K562 (cell line): Measurements from ENCODE around the gene PAX2. TPM values are rescaled to one million over a fixed set of nuclear protein-coding genes. Genes with fewer than 3 reads are reported as not detected.

Experiments
- ATAC-seq: fragments of 200-7000 bp; cut with Tn5 transposase; 3 replicates; pipeline ENCODE4 v1.9.1; 2020; ENCODE audit warnings: moderate library complexity
- BruUV-seq: library from RNA; stranded (reverse); fragments of 400-500 nt; replicated peaks from 2 replicates; lab custom pipeline; 2021; lab: Mats Ljungman, UMichigan
- CTCF ChIA-PET: fragments of 300-600 bp; formaldehyde crosslinking; extraction: SDS; loops from one replicate; lab custom pipeline; 2021; ENCODE audit warnings: low intra/inter-chr PET ratio; lab: Yijun Ruan, JAX
- POLR2A ChIA-PET: fragments of 300-600, 350-650 bp; sonication (Branson Sonifier 250); formaldehyde crosslinking; extraction: SDS; loops from one replicate; lab custom pipeline; 2021; ENCODE audit warnings: antibody characterized with exemption, inconsistent platforms; lab: Yijun Ruan, JAX
- DNase-seq, 4 experiments: peaks; one replicate each; pipeline versions ENCODE4 v3.0.0 to v3.0.0-alpha.2; 2011 to 2018; ENCODE audit warnings: low spot score in 3 of 4, mixed read lengths in 3 of 4; ENCODE audit errors: extremely low read depth in 1 of 4
- FAIRE-seq: peaks from 2 replicates; lab custom pipeline; 2011; peaks lifted over from hg19 to GRCh38; lab: Jason Lieb, UNC
- H2AFZ ChIP-seq: 2 replicates; pipeline ENCODE4 v1.6.0; 2011; ENCODE audit warnings: low read depth, low read length, control low read depth, inconsistent platforms
- H3K27ac ChIP-seq: fragments of 200-600 bp; 3 replicates; pipeline ENCODE4 v1.8.0; 2011; ENCODE audit warnings: low read depth, mild to moderate bottlenecking, control low read depth, inconsistent platforms, low read length, moderate library complexity, mixed read lengths; ENCODE audit errors: extremely low read depth
- H3K27me3 ChIP-seq, 2 experiments: fragments of 300-600 bp in 1 of 2; 2 replicates in 1 of 2; 3 replicates in 1 of 2; pipeline versions ENCODE4 v1.6.0 to v1.8.0; 2011; ENCODE audit warnings: inconsistent platforms in 2 of 2, low read length in 2 of 2, mild to moderate bottlenecking in 1 of 2, mixed read lengths in 1 of 2, moderate library complexity in 1 of 2; ENCODE audit not compliant: control insufficient read depth in 2 of 2, insufficient read depth in 2 of 2
- H3K36me3 ChIP-seq: fragments of 300-600 bp; 3 replicates; pipeline ENCODE4 v1.8.0; 2011; ENCODE audit warnings: mild to moderate bottlenecking, low read length, inconsistent platforms; ENCODE audit not compliant: control insufficient read depth, insufficient read depth
- H3K4me1 ChIP-seq, 2 experiments: fragments of 200-600 bp in 1 of 2; replicated peaks in 1 of 2; 2 replicates in 1 of 2; 3 replicates in 1 of 2; pipeline versions ENCODE4 v1.5.1 to v1.8.0; 2011; ENCODE audit warnings: inconsistent platforms in 2 of 2, low read length in 2 of 2, mild to moderate bottlenecking in 1 of 2, mixed read lengths in 1 of 2, moderate library complexity in 1 of 2; ENCODE audit not compliant: control insufficient read depth in 2 of 2, insufficient read depth in 2 of 2
- H3K4me2 ChIP-seq: 2 replicates; pipeline ENCODE4 v1.6.1; 2011; ENCODE audit warnings: low read length, control low read depth, inconsistent platforms, mixed read lengths; ENCODE audit not compliant: insufficient read depth
- H3K4me3 ChIP-seq: fragments of 200-600 bp; sonication (generic), shearing (Covaris generic); 2 replicates; pipeline ENCODE4 v1.5.1; 2016; ENCODE audit warnings: control low read depth, inconsistent platforms
- H3K79me2 ChIP-seq: fragments of 200-600 bp; 3 replicates; pipeline ENCODE4 v1.8.0; 2011; ENCODE audit warnings: low read length, inconsistent platforms; ENCODE audit not compliant: control insufficient read depth, insufficient read depth
- H3K9ac ChIP-seq, 2 experiments: 2 replicates each; pipeline versions ENCODE4 v1.6.0 to v1.6.1; 2011; ENCODE audit warnings: low read depth in 2 of 2, low read length in 2 of 2, control low read depth in 1 of 2, inconsistent platforms in 1 of 2, mild to moderate bottlenecking in 1 of 2, mixed read lengths in 1 of 2; ENCODE audit not compliant: insufficient read depth in 1 of 2
- H3K9me1 ChIP-seq: one replicate; pipeline ENCODE4 v1.6.0; 2011; ENCODE audit warnings: inconsistent platforms, mild to moderate bottlenecking, low read length, moderate library complexity; ENCODE audit not compliant: control insufficient read depth, insufficient read depth
- H3K9me3 ChIP-seq: replicated peaks from 2 replicates; pipeline ENCODE4 v1.5.1; 2011; ENCODE audit warnings: low read depth, low read length, inconsistent platforms; ENCODE audit not compliant: control insufficient read depth, insufficient read depth
- H4K20me1 ChIP-seq: replicated peaks from 2 replicates; pipeline ENCODE4 v1.6.1; 2011; ENCODE audit warnings: low read length, inconsistent platforms, mixed read lengths; ENCODE audit not compliant: control insufficient read depth, insufficient read depth
- E2F5 ChIP-seq: sonication (generic); formaldehyde crosslinking; IDR thresholded peaks from 2 replicates; pipeline ENCODE4 v1.8.0; 2022; ENCODE audit warnings: mild to moderate bottlenecking, missing genetic modification reagents
- POLR2B ChIP-seq: fragments of 450-650 bp; IDR thresholded peaks from 2 replicates; pipeline ENCODE4 v1.6.1; 2018; ENCODE audit warnings: low read depth; ENCODE audit not compliant: partially characterized antibody
- SETDB1 ChIP-seq: IDR thresholded peaks from one replicate; pipeline ENCODE4 v1.6.1; 2012; ENCODE audit warnings: low read length, control low read depth, inconsistent platforms
- TEAD1 ChIP-seq, 2 experiments: fragments of 450-650 bp in 1 of 2; sonication (generic) in 1 of 2; formaldehyde crosslinking; IDR thresholded peaks; 2 replicates each; pipeline versions ENCODE4 v1.4.0 to v1.8.0; 2020 to 2022; ENCODE audit warnings: mild to moderate bottlenecking in 2 of 2, missing genetic modification reagents in 1 of 2
- TFAP4 ChIP-seq: sonication (generic); formaldehyde crosslinking; IDR thresholded peaks from 2 replicates; pipeline ENCODE4 v1.8.0; 2022; ENCODE audit warnings: missing genetic modification reagents, mild to moderate bottlenecking, moderate library complexity, borderline replicate concordance
- ZBTB8A ChIP-seq: fragments of 450-650 bp; IDR thresholded peaks from 2 replicates; pipeline ENCODE4 v1.6.1; 2018; ENCODE audit warnings: mild to moderate bottlenecking, moderate library complexity; ENCODE audit not compliant: partially characterized antibody
- ZNF408 ChIP-seq: fragments of 250-450 bp; sonication (Bioruptor Pico); IDR thresholded peaks from 2 replicates; pipeline ENCODE4 v1.4.0; 2020; ENCODE audit warnings: low read depth, mild to moderate bottlenecking, moderate library complexity
- ZZZ3 ChIP-seq: fragments of 450-650 bp; IDR thresholded peaks from 2 replicates; pipeline ENCODE4 v1.6.1; 2016; ENCODE audit warnings: antibody characterized with exemption, mild to moderate bottlenecking, moderate library complexity
- WGBS: fragments of 100-300 bp; shearing (Covaris generic); methylation state at CpG from one replicate; pipeline ENCODE4 v1.1.6; 2016; ENCODE audit warnings: low coverage, mixed read lengths; ENCODE audit not compliant: insufficient coverage; ENCODE audit errors: missing lambda C conversion rate; 5-methylcytosine and 5-hydroxymethylcytosine counted together
- in situ Hi-C: fragments of 300-500 bp; cut with MboI; formaldehyde crosslinking; loops from 4 replicates; pipeline ENCODE4 v1.15.0; 2018; ENCODE audit warnings: inconsistent platforms, mixed read lengths
- intact Hi-C: fragments of 100-400 bp; cut with micrococcal nuclease; formaldehyde crosslinking; loops from 2 replicates; pipeline ENCODE4 v1.14.2; 2022
- polyA plus RNA-seq, 8 experiments: library from polyadenylated mRNA; depleted of rRNA in 4 of 8; stranded (reverse) in 5 of 8; unstranded in 3 of 8; fragments of >200 nt; fragmentation: Nextera tagmentation in 2 of 8; fragmentation: Illumina TruSeq in 1 of 8; extraction: Ambion mirVana in 2 of 8; extraction: Trizol in 1 of 8; gene quantifications; 2 replicates each; pipeline versions ENCODE4 v1.2.1 to v1.2.3, GENCODE V29; 2011 to 2014; ENCODE audit warnings: inconsistent platforms in 1 of 8, missing spikeins in 1 of 8
- total RNA-seq, 7 experiments: library from RNA; depleted of rRNA in 6 of 7; stranded (reverse); fragments of >200 nt in 6 of 7; fragmentation: Illumina TruSeq in 2 of 7; extraction: Trizol in 2 of 7; gene quantifications; 2 replicates each; pipeline versions ENCODE4 v1.2.1 to v1.2.3, GENCODE V29; 2011 to 2021; ENCODE audit warnings: low replicate concordance in 1 of 7
- TF ChIP-seq, protein P1 (sequence below): fragments of 450-650 bp; IDR thresholded peaks from 2 replicates; pipeline ENCODE4 v1.6.1; 2017; ENCODE audit warnings: mild to moderate bottlenecking, moderate library complexity
- TF ChIP-seq, protein P2 (sequence below): fragments of 450-650 bp; IDR thresholded peaks from 2 replicates; pipeline ENCODE4 v1.6.1; 2017; ENCODE audit warnings: antibody characterized with exemption

Gene PAX2
- total and polyA plus RNA-seq, 9 of the 15 experiments (the other 6 are each of a cell fraction or from before 2014, with no cell fraction given) = not detected

GRCh38 chr10:100810091-100810834, 64.9 kb downstream of the PAX2 start (continued):
- TF ChIP-seq, protein P1, sequence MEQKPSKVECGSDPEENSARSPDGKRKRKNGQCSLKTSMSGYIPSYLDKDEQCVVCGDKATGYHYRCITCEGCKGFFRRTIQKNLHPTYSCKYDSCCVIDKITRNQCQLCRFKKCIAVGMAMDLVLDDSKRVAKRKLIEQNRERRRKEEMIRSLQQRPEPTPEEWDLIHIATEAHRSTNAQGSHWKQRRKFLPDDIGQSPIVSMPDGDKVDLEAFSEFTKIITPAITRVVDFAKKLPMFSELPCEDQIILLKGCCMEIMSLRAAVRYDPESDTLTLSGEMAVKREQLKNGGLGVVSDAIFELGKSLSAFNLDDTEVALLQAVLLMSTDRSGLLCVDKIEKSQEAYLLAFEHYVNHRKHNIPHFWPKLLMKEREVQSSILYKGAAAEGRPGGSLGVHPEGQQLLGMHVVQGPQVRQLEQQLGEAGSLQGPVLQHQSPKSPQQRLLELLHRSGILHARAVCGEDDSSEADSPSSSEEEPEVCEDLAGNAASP = no peak
- TF ChIP-seq ZZZ3 (no peak), POLR2B (no peak), ZNF408 (CRISPR knock-in tag) (no peak), ZBTB8A (no peak)

DNA sequence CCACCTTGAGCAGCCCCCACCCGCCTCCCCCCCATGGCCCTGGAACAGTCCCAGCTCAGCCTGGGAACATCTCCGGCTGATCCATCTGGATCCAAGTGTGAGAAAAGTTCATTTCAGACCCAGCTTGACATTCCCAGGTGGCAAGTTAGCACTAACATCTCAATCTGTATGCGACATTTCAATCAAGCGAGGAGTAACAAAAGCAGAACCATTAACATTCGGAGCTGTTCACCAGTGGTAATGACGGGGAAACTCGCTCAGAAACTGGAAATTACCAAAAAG, 65.4 kb downstream of the PAX2 start:
- 0% methylated on average over 7 of the region's 7 CpGs for WGBS
- H3K27me3 ChIP-seq = peaks cover 9 to 72% of the 10 kb centered on the region in 2 experiments; a peak in 4 of 5 replicates
- CTCF ChIA-PET = no interaction called here
- no peaks in the 10 kb centered on the region for H3K9me1 ChIP-seq
- H2AFZ ChIP-seq = no peak overlapping the region
- no peaks in the 10 kb centered on the region for H3K79me2 ChIP-seq
- FAIRE-seq (no peak), ATAC-seq (no peak), DNase-seq (no peak)
- no peaks in the 10 kb centered on the region for H3K36me3 ChIP-seq
- in situ Hi-C loops = no loop called here
- no peak overlapping the region for H3K4me2 ChIP-seq
- no peaks in the 10 kb centered on the region for H4K20me1 ChIP-seq
- no peak for TF ChIP-seq TEAD1 (CRISPR knock-in tag; IDR thresholded peaks at IDR 0.05)
- TF ChIP-seq SETDB1 = no peak
- no peak for TF ChIP-seq E2F5 (CRISPR knock-in tag)
- no peak for TF ChIP-seq TFAP4
- TF ChIP-seq, protein P2, sequence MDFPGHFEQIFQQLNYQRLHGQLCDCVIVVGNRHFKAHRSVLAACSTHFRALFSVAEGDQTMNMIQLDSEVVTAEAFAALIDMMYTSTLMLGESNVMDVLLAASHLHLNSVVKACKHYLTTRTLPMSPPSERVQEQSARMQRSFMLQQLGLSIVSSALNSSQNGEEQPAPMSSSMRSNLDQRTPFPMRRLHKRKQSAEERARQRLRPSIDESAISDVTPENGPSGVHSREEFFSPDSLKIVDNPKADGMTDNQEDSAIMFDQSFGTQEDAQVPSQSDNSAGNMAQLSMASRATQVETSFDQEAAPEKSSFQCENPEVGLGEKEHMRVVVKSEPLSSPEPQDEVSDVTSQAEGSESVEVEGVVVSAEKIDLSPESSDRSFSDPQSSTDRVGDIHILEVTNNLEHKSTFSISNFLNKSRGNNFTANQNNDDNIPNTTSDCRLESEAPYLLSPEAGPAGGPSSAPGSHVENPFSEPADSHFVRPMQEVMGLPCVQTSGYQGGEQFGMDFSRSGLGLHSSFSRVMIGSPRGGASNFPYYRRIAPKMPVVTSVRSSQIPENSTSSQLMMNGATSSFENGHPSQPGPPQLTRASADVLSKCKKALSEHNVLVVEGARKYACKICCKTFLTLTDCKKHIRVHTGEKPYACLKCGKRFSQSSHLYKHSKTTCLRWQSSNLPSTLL = no peak
- no peak overlapping the region for H3K27ac ChIP-seq
- intact Hi-C loops = no loop called here
- no peak overlapping the region for H3K9ac ChIP-seq
- H3K4me3 ChIP-seq = no peak overlapping the region
- no peaks in the 10 kb centered on the region for H3K4me1 ChIP-seq
- no TSS peak for BruUV-seq
- H3K9me3 ChIP-seq = no peaks in the 10 kb centered on the region
- POLR2A ChIA-PET = interaction anchor here (0.7 to 1.5 kb wide), 2 partner anchors 13 to 31 kb away, joined by 3 read pairs; no protein-coding TSS in a partner anchor
